HG03565 (cell line): ENCODE results near the gene HSPB3.
A peak's percentile ranks its signal among the peaks of the same experiment; 100 is the strongest.
"Not testable (repeated sequence)": the region's sequence is repeated elsewhere in the genome, so short reads cannot be mapped to it uniquely, and the experiment has no call there.

ENCODE experiments used
- ATAC-seq: cut with Tn5 transposase; IDR thresholded peaks from one replicate; pipeline ENCODE4 v1.9.1; 2021; ENCODE audit warnings: mild to moderate bottlenecking, moderate library complexity; ENCODE audit not compliant: unreplicated experiment

HSPB3 gene

GRCh38 chr5:54455413-54456157 lies at the start of gene HSPB3:
TSS of gene HSPB3 (plus strand) at chr5:54455699. CDS start at chr5:54455790, 91 bp downstream.
- no peak for ATAC-seq

- ATAC-seq, result no peak
These were observed 44.3 kb upstream of the HSPB3 start for GRCh38 chr5:54411176-54411575.

GRCh38 chr5:54412913-54413312 lies 42.6 kb upstream of the HSPB3 start:
- ATAC-seq, result no peak

GRCh38 chr5:54415147-54415546 lies 40.4 kb upstream of the HSPB3 start:
- no peak for ATAC-seq

GRCh38 chr5:54415896-54416601 lies 39.5 kb upstream of the HSPB3 start:
- no peak for ATAC-seq

- not testable (repeated sequence) for ATAC-seq
These were observed 35.7 kb upstream of the HSPB3 start for GRCh38 chr5:54419573-54420423.

GRCh38 chr5:54420511-54420910 lies 35.0 kb upstream of the HSPB3 start:
- ATAC-seq, result not testable (repeated sequence)

- no peak for ATAC-seq
These were observed 33.5 kb upstream of the HSPB3 start for GRCh38 chr5:54421976-54422375.

- no peak for ATAC-seq
These were observed 30.2 kb upstream of the HSPB3 start for GRCh38 chr5:54425258-54425657.

GRCh38 chr5:54426209-54426608 lies 29.3 kb upstream of the HSPB3 start:
- ATAC-seq, result no peak

- not testable (repeated sequence) for ATAC-seq
These were observed 20.8 kb upstream of the HSPB3 start for GRCh38 chr5:54434650-54435049.

GRCh38 chr5:54438620-54439389 lies 16.7 kb upstream of the HSPB3 start:
- ATAC-seq, result no peak

GRCh38 chr5:54440456-54440893 lies 15.0 kb upstream of the HSPB3 start:
- ATAC-seq, result peak; percentile 87

- no peak for ATAC-seq
These were observed 13.2 kb upstream of the HSPB3 start for GRCh38 chr5:54442271-54442670.

- ATAC-seq, result peak; percentile 36
These were observed 12.2 kb upstream of the HSPB3 start for GRCh38 chr5:54443270-54443669.

GRCh38 chr5:54445691-54446378 lies 9.7 kb upstream of the HSPB3 start:
- ATAC-seq, result no peak

- no peak for ATAC-seq
These were observed 9.1 kb upstream of the HSPB3 start for GRCh38 chr5:54446379-54446732.

- ATAC-seq, result no peak
These were observed 5.6 kb upstream of the HSPB3 start for GRCh38 chr5:54449923-54450322.

- ATAC-seq, result no peak
These were observed 5.0 kb upstream of the HSPB3 start for GRCh38 chr5:54450542-54450941.

GRCh38 chr5:54453046-54453445 lies 2.5 kb upstream of the HSPB3 start:
- ATAC-seq, result no peak
